Karpas-422 (cell line): Measurements from ENCODE around the gene MAN2A1. TPM values are rescaled to one million over a fixed set of nuclear protein-coding genes. Genes with fewer than 3 reads are reported as not detected.

Source experiments
- DNase-seq: peaks from one replicate; pipeline ENCODE4 v3.0.0-alpha.2; 2015
- H2AFZ ChIP-seq: fragments of 200-600 bp; sonication (generic); 2 replicates; pipeline ENCODE4 v1.6.1; 2014; ENCODE audit warnings: antibody characterized with exemption, low read length, mixed read lengths
- H3K27ac ChIP-seq: fragments of 200-600 bp; sonication (generic); 2 replicates; pipeline ENCODE4 v1.5.1; 2014; ENCODE audit warnings: mild to moderate bottlenecking, low read length, moderate library complexity
- H3K27me3 ChIP-seq: fragments of 200-600 bp; sonication (generic); 2 replicates; pipeline ENCODE4 v1.6.1; 2014; ENCODE audit warnings: low read length, mixed read lengths
- H3K36me3 ChIP-seq: fragments of 200-600 bp; sonication (generic); 2 replicates; pipeline ENCODE4 v1.6.1; 2014; ENCODE audit warnings: low read length, mixed read lengths; ENCODE audit not compliant: insufficient read depth
- H3K4me1 ChIP-seq: fragments of 200-600 bp; sonication (generic); 2 replicates; pipeline ENCODE4 v1.6.1; 2014; ENCODE audit warnings: mild to moderate bottlenecking, low read length, mixed read lengths
- H3K4me2 ChIP-seq: fragments of 200-600 bp; sonication (generic); 2 replicates; pipeline ENCODE4 v1.6.1; 2014; ENCODE audit warnings: low read length, low read depth, mild to moderate bottlenecking; ENCODE audit not compliant: poor library complexity, severe bottlenecking
- H3K4me3 ChIP-seq: fragments of 200-600 bp; sonication (generic); 2 replicates; pipeline ENCODE4 v1.5.1; 2014; ENCODE audit warnings: mild to moderate bottlenecking, antibody characterized with exemption, low read length, mixed read lengths
- H3K79me2 ChIP-seq: fragments of 200-600 bp; sonication (generic); 2 replicates; pipeline ENCODE4 v1.6.1; 2014; ENCODE audit warnings: mild to moderate bottlenecking, low read length, mixed read lengths
- H3K9ac ChIP-seq: fragments of 200-600 bp; sonication (generic); 2 replicates; pipeline ENCODE4 v1.6.0; 2014; ENCODE audit warnings: low read length
- H3K9me2 ChIP-seq: fragments of 200-600 bp; sonication (generic), shearing (Covaris generic); replicated peaks from 2 replicates; pipeline ENCODE4 v1.6.0; 2014; ENCODE audit warnings: mild to moderate bottlenecking, low read length, moderate library complexity; ENCODE audit not compliant: insufficient read depth
- H3K9me3 ChIP-seq: fragments of 300-700, 200-600 bp; sonication (generic); 2 replicates; pipeline ENCODE4 v1.6.1; 2014; ENCODE audit warnings: low read length, mixed read lengths
- H4K20me1 ChIP-seq: fragments of 200-600 bp; sonication (generic); 2 replicates; pipeline ENCODE4 v1.6.1; 2014; ENCODE audit warnings: mild to moderate bottlenecking, antibody characterized with exemption, low read length, low read depth; ENCODE audit not compliant: insufficient read depth
- total RNA-seq: library from RNA; depleted of rRNA; stranded (reverse); fragments of >200 nt; shearing (Covaris generic); gene quantifications from 2 replicates; pipeline ENCODE4 v1.2.3, GENCODE V29; 2014; ENCODE audit warnings: low replicate concordance

Gene MAN2A1
- total RNA-seq, 1 experiment from 2014 or later, result 20.3 TPM

DNA sequence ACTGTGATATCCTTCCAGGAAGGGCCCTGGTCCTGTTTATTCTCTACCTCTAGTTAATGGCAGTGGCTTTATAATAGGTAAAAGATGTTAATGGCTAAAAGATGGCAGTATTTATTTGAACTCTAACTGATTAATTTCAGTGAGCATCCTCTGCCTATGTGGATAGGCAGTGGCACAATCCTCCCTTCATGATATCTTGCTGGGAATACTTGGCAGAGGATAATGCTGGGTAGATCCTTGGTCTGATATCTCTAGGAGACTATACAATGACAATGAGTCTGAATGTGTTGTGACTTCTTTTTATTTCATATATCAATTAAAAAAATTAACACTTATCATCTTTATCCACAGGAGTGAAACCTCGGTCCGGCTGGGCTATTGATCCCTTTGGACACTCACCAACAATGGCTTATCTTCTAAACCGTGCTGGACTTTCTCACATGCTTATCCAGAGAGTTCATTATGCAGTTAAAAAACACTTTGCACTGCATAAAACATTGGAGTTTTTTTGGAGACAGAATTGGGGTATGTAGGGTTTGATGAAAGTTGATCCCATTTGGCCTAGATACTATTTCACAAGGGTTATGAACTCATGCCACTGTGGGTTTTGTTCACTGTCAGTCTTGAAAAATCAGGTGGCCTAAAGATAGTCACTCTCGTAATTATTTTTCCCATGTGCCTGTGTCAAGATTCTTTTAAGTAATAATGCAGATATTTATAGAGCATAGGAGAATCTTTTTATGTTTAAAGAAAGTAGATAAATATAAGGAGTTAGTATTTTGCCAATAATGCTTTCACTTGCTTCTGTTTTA, 77.7 kb downstream of the MAN2A1 start:
- no peak overlapping the region for H2AFZ ChIP-seq
- H3K9me3 ChIP-seq, result no peaks in the 10 kb centered on the region
- H3K36me3 ChIP-seq, result no peaks in the 10 kb centered on the region
- DNase-seq, result no peak
- H3K4me2 ChIP-seq, result no peak overlapping the region
- no peak overlapping the region for H3K4me3 ChIP-seq
- no peaks in the 10 kb centered on the region for H3K27me3 ChIP-seq
- no peak overlapping the region for H3K27ac ChIP-seq
- no peaks in the 10 kb centered on the region for H4K20me1 ChIP-seq
- H3K9ac ChIP-seq, result no peak overlapping the region
- no peaks in the 10 kb centered on the region for H3K4me1 ChIP-seq
- H3K79me2 ChIP-seq, result peaks cover 3% of the 10 kb centered on the region; the same call in 1 of the 2 replicates
- H3K9me2 ChIP-seq, result no peaks in the 10 kb centered on the region

DNA sequence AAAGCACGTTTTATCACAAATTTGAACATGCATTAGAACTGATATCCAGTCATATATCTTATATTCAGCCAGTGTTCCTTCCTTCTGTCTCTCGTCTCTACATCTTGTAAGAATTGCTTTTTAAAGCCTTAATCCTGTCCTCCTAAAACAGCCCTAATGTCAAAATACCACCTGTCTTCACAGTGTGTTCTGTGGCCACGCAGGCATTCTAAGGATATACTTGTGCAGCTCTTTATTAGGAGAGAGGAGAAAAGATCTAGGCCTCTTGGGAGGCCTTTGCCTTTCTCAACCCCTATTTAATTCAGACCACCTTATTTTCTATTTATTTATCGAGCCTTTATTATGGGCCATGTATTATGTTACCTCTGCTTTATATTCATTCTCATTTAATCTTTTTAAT, 78.3 kb downstream of the MAN2A1 start:
- Histone ChIP-seq H3K9ac (no peak overlapping the region), H3K4me3 (no peak overlapping the region), H3K9me3 (no peaks in the 10 kb centered on the region), H3K36me3 (no peaks in the 10 kb centered on the region), H3K4me1 (no peaks in the 10 kb centered on the region), H2AFZ (no peak overlapping the region), H3K79me2 (peaks cover 3% of the 10 kb centered on the region; the same call in 1 of the 2 replicates), H3K27me3 (no peaks in the 10 kb centered on the region), H3K9me2 (no peaks in the 10 kb centered on the region), H3K27ac (no peak overlapping the region), H3K4me2 (no peak overlapping the region), H4K20me1 (no peaks in the 10 kb centered on the region)
- DNase-seq, result no peak

DNA sequence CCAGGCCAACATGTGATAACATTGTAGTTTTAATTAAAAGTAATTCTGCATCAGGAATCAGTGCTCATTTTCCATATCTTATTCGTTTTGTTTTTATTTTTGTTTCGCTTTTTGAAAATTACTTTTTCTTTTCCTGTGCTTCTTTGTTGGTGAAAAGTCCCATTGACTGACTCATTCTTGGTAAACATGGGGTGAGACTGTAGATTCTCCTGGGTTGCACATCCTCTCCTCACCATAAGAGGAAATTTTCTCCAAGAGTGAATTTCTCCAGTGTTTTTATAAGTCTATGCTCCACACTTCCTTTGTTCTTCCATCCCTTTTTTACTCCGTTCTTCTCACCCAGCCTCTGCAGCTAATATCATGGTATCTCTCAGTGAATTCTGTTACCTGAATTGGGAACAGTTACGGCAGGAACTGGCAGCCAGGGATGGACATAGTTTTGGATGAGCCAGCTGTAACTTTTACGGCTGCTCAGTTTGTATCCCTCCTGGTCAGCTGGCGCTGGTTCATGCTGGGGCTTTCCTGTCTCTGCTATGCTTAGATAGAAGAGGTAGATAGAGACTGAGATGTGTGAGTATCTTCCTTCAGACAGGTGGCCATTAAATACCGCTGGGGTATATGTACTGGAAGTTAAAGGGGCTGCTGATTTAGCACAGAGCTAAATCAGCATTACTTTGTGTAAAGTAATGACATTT, 80.0 kb downstream of the MAN2A1 start:
- H3K9me3 ChIP-seq, result no peaks in the 10 kb centered on the region
- no peak overlapping the region for H3K4me2 ChIP-seq
- no peaks in the 10 kb centered on the region for H3K36me3 ChIP-seq
- no peaks in the 10 kb centered on the region for H3K4me1 ChIP-seq
- H3K4me3 ChIP-seq, result no peak overlapping the region
- H3K27ac ChIP-seq, result no peak overlapping the region
- H4K20me1 ChIP-seq, result no peaks in the 10 kb centered on the region
- H3K27me3 ChIP-seq, result no peaks in the 10 kb centered on the region
- no peak overlapping the region for H3K9ac ChIP-seq
- no peak for DNase-seq
- peaks cover 3% of the 10 kb centered on the region; the same call in 1 of the 2 replicates for H3K79me2 ChIP-seq
- no peaks in the 10 kb centered on the region for H3K9me2 ChIP-seq
- no peak overlapping the region for H2AFZ ChIP-seq

DNA sequence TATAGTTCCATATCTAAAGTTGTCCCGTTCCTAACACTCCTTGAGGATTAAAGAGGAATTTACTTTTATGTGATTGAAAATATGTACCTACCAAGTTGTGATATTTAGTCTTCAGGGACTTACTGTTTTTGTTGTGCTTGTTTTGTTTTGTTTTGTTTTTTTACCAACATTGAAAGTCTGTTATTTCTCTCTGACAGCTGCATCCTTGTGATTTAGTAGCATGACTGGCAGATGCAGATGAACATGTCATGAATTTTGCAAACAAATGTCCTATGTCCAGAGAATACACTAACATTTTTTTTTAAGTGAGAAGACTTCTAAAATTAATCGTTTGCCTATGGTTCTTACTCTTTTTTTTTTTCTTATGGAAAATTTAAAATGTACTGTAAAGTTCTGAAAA, 85.4 kb downstream of the MAN2A1 start:
- H3K4me1 ChIP-seq, result no peaks in the 10 kb centered on the region
- no peaks in the 10 kb centered on the region for H3K27me3 ChIP-seq
- no peak overlapping the region for H3K4me3 ChIP-seq
- no peak overlapping the region for H3K9ac ChIP-seq
- no peak overlapping the region for H3K27ac ChIP-seq
- DNase-seq, result no peak
- H3K79me2 ChIP-seq, result no peaks in the 10 kb centered on the region
- H3K4me2 ChIP-seq, result no peak overlapping the region
- H3K36me3 ChIP-seq, result no peaks in the 10 kb centered on the region
- H2AFZ ChIP-seq, result no peak overlapping the region
- no peaks in the 10 kb centered on the region for H3K9me2 ChIP-seq
- no peaks in the 10 kb centered on the region for H3K9me3 ChIP-seq
- H4K20me1 ChIP-seq, result no peaks in the 10 kb centered on the region

DNA sequence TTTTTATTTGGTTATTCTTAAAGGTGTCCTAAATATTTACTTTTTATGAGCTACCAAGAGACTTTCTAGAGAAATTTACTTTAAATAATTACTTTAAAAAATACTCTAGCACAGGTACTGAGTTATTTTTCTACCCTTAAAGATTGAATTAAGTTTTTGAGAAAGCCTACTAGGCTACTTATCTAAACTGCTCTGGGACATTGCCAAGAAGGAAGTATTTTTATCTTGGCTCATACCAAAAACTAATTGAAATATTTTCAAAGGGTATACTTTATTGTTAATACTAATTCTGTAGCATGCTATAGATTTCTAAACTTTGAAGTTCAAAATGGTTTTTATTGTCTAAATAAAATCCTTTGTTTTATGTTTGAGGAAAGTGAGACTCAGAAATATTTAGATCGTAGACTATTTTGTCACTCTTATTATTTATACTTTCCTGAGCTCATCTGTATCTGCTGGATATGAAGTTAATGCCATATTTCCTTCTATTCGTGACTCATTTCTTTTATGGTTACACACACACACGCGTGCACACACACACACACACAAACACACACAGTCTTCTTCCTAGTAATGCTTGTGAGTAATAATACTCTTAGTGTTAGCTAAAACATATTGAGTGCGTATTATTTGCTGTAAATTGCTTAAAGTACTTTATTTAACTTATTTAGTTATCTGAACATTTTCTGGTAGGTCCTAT, 89.5 kb downstream of the MAN2A1 start:
- no peaks in the 10 kb centered on the region for H3K36me3 ChIP-seq
- no peaks in the 10 kb centered on the region for H3K4me1 ChIP-seq
- H2AFZ ChIP-seq, result no peak overlapping the region
- H3K79me2 ChIP-seq, result no peaks in the 10 kb centered on the region
- H3K4me3 ChIP-seq, result no peak overlapping the region
- H4K20me1 ChIP-seq, result no peaks in the 10 kb centered on the region
- no peak overlapping the region for H3K27ac ChIP-seq
- DNase-seq, result no peak
- H3K9me3 ChIP-seq, result no peaks in the 10 kb centered on the region
- no peaks in the 10 kb centered on the region for H3K27me3 ChIP-seq
- no peak overlapping the region for H3K9ac ChIP-seq
- H3K4me2 ChIP-seq, result no peak overlapping the region
- H3K9me2 ChIP-seq, result no peaks in the 10 kb centered on the region

- Histone ChIP-seq H3K36me3 (no peaks in the 10 kb centered on the region), H2AFZ (no peak overlapping the region), H3K9me2 (no peaks in the 10 kb centered on the region), H3K4me3 (no peak overlapping the region), H4K20me1 (no peaks in the 10 kb centered on the region), H3K9me3 (no peaks in the 10 kb centered on the region), H3K79me2 (no peaks in the 10 kb centered on the region), H3K27ac (no peak overlapping the region), H3K4me1 (no peaks in the 10 kb centered on the region), H3K9ac (no peak overlapping the region), H3K4me2 (no peak overlapping the region), H3K27me3 (no peaks in the 10 kb centered on the region)
- DNase-seq, result no peak
Observed at GRCh38 chr5:109784687-109785086, 95.0 kb downstream of the MAN2A1 start.

- no peak overlapping the region for H3K9ac ChIP-seq
- H3K9me3 ChIP-seq, result no peaks in the 10 kb centered on the region
- no peaks in the 10 kb centered on the region for H3K79me2 ChIP-seq
- H3K27ac ChIP-seq, result no peak overlapping the region
- no peak overlapping the region for H2AFZ ChIP-seq
- H3K9me2 ChIP-seq, result no peaks in the 10 kb centered on the region
- no peak overlapping the region for H3K4me3 ChIP-seq
- no peak overlapping the region for H3K4me2 ChIP-seq
- no peaks in the 10 kb centered on the region for H3K36me3 ChIP-seq
- H4K20me1 ChIP-seq, result no peaks in the 10 kb centered on the region
- no peaks in the 10 kb centered on the region for H3K4me1 ChIP-seq
- no peaks in the 10 kb centered on the region for H3K27me3 ChIP-seq
- DNase-seq, result no peak
Observed at GRCh38 chr5:109786206-109786855, 96.6 kb downstream of the MAN2A1 start.

GRCh38 chr5:109788596-109788995, 98.9 kb downstream of the MAN2A1 start:
- H3K36me3 ChIP-seq, result no peaks in the 10 kb centered on the region
- H3K9me2 ChIP-seq, result no peaks in the 10 kb centered on the region
- no peak overlapping the region for H3K4me3 ChIP-seq
- no peaks in the 10 kb centered on the region for H4K20me1 ChIP-seq
- H3K27ac ChIP-seq, result no peak overlapping the region
- H3K9ac ChIP-seq, result no peak overlapping the region
- H2AFZ ChIP-seq, result no peak overlapping the region
- no peaks in the 10 kb centered on the region for H3K79me2 ChIP-seq
- DNase-seq, result no peak
- H3K4me2 ChIP-seq, result no peak overlapping the region
- H3K9me3 ChIP-seq, result no peaks in the 10 kb centered on the region
- H3K4me1 ChIP-seq, result no peaks in the 10 kb centered on the region
- no peaks in the 10 kb centered on the region for H3K27me3 ChIP-seq
